ENCODE data around the gene TTBK2.

The TTBK2 gene

GRCh38 chr15:42741710-42742109 is 178.9 kb downstream of the TTBK2 start:
- no peak overlapping the region for H3K4me3 ChIP-seq (ENCODE audit: low read length in 2 of 2)
- H3K36me3 ChIP-seq (ENCODE audit: control insufficient read depth in 2 of 2, insufficient read depth in 2 of 2, low read length in 2 of 2), result peaks cover 7 to 9% of the 10 kb centered on the region in 2 donors
- H3K9me3 ChIP-seq (ENCODE audit: control insufficient read depth in 2 of 2, low read length in 2 of 2), result no peaks in the 10 kb centered on the region
- H3K4me1 ChIP-seq (ENCODE audit: control insufficient read depth in 2 of 2, insufficient read depth in 2 of 2, low read length in 2 of 2), result peaks cover 2 to 6% of the 10 kb centered on the region in 2 donors
- no peak overlapping the region for H3K27ac ChIP-seq (ENCODE audit: low read depth in 2 of 2, low read length in 2 of 2)
- no peaks in the 10 kb centered on the region for H3K27me3 ChIP-seq (ENCODE audit: control insufficient read depth in 2 of 2, insufficient read depth in 2 of 2, low read length in 2 of 2)
- H3K9ac ChIP-seq (ENCODE audit: low read depth in 1 of 2, low read length in 2 of 2), result no peak overlapping the region

DNA sequence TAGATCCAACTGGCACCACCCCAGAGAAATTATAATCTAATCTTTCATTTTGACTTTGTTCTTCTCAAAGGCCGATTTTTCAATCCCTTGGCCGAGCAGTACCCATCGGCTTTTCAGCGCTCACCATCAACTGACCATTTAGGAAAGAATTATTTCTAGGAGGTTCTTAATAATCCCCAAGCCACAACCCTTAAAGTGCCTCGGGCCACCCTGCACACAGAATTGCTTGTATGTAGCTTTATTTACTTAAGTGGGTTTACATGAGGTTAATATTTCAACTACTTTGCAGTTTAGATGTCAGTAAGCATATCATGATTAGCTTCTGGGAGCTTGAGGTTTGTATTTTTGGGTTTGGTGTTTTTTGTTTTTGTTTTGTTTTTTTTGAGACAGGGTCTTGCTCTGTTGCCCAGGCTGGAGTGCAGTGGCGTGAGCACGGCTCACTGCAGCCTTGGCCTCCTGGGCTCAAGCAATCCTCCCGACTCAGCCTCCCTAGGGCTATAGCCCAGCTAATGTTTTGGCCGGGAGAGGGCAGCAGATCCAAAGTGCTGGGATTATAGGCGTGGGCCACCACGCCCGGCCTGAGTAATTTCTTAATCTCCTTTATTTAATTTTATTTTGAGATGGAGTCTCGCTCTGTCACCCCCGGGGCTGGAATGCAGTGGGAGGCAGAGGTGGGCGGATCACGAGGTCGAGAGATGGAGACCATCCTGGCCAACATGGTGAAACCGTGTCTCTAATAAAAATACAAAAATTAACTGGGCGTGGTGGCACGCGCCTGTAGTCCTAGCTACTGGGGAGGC is 182.8 kb downstream of the TTBK2 start:
- Histone ChIP-seq H3K9ac (ENCODE audit: low read depth in 1 of 2, low read length in 2 of 2) (peak overlapping the region; percentile 89 to 92), H3K27ac (ENCODE audit: low read depth in 2 of 2, low read length in 2 of 2) (peak overlapping the region; percentile 86 to 89), H3K4me3 (ENCODE audit: low read length in 2 of 2) (peak overlapping the region; percentile 78 to 96), H3K36me3 (ENCODE audit: control insufficient read depth in 2 of 2, insufficient read depth in 2 of 2, low read length in 2 of 2) (peaks cover 13 to 14% of the 10 kb centered on the region in 2 donors), H3K4me1 (ENCODE audit: control insufficient read depth in 2 of 2, insufficient read depth in 2 of 2, low read length in 2 of 2) (peaks cover 7 to 15% of the 10 kb centered on the region in 2 donors), H3K9me3 (ENCODE audit: control insufficient read depth in 2 of 2, low read length in 2 of 2) (no peaks in the 10 kb centered on the region), H3K27me3 (ENCODE audit: control insufficient read depth in 2 of 2, insufficient read depth in 2 of 2, low read length in 2 of 2) (no peaks in the 10 kb centered on the region)

- H3K27me3 ChIP-seq (ENCODE audit: control insufficient read depth in 2 of 2, insufficient read depth in 2 of 2, low read length in 2 of 2), result no peaks in the 10 kb centered on the region
- peak within 1 kb of the TSS; percentile 86 to 89 for H3K27ac ChIP-seq (ENCODE audit: low read depth in 2 of 2, low read length in 2 of 2)
- peak within 1 kb of the TSS; percentile 82 to 96 for H3K4me3 ChIP-seq (ENCODE audit: low read length in 2 of 2)
- H3K9ac ChIP-seq (ENCODE audit: low read depth in 1 of 2, low read length in 2 of 2), result peak within 1 kb of the TSS; percentile 89 to 92
- peaks cover 20 to 22% of the 10 kb centered on the region in 2 donors for H3K36me3 ChIP-seq (ENCODE audit: control insufficient read depth in 2 of 2, insufficient read depth in 2 of 2, low read length in 2 of 2)
- H3K9me3 ChIP-seq (ENCODE audit: control insufficient read depth in 2 of 2, low read length in 2 of 2), result no peaks in the 10 kb centered on the region
- H3K4me1 ChIP-seq (ENCODE audit: control insufficient read depth in 2 of 2, insufficient read depth in 2 of 2, low read length in 2 of 2), result peaks cover 7 to 15% of the 10 kb centered on the region in 2 donors
These were observed 183.6 kb downstream of the TTBK2 start, which contains the start of gene CDAN1 for GRCh38 chr15:42736793-42737528. Gene CDAN1 (minus strand): TSS chr15:42737128. CDS start chr15:42737102, 26 bp downstream.

DNA sequence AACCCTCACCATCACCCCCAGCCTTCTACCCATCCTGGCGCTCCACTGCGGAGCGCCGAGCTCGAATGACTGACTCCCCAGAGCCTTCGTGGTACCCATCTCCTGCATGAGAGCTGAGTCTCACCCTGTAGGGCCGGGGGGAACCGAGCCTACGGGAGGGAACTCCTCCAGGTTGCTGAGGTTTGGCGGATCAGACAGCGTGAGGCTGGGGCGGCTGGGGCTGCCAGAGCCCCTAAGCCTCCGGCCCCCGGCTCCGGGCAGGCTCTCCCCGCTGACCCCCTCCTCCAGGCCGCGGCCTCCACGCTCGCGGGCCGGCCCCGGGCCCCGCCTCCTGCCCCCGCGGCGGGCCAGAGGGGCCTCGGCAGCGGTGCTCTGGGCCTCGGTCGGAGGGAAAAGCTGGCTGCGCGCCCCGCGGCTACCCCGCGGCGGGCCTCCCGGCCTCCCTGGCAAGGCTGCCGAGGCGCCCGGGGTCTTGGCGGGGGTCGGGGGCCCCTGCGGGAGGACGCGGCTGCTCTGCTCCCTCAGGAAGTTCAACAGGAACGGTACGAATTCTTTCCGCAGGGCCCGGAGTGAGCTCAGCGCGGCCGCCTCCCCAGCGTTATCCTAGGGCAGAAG is 184.3 kb downstream of the TTBK2 start:
- Histone ChIP-seq H3K9ac (ENCODE audit: low read depth in 1 of 2, low read length in 2 of 2) (peak overlapping the region; percentile 78 to 92), H3K4me1 (ENCODE audit: control insufficient read depth in 2 of 2, insufficient read depth in 2 of 2, low read length in 2 of 2) (peaks cover 7 to 15% of the 10 kb centered on the region in 2 donors), H3K9me3 (ENCODE audit: control insufficient read depth in 2 of 2, low read length in 2 of 2) (no peaks in the 10 kb centered on the region), H3K27ac (ENCODE audit: low read depth in 2 of 2, low read length in 2 of 2) (peak overlapping the region; percentile 74 to 89), H3K4me3 (ENCODE audit: low read length in 2 of 2) (peak overlapping the region; percentile 82 to 96), H3K27me3 (ENCODE audit: control insufficient read depth in 2 of 2, insufficient read depth in 2 of 2, low read length in 2 of 2) (no peaks in the 10 kb centered on the region), H3K36me3 (ENCODE audit: control insufficient read depth in 2 of 2, insufficient read depth in 2 of 2, low read length in 2 of 2) (peaks cover 27 to 29% of the 10 kb centered on the region in 2 donors)

- no peak overlapping the region for H3K27ac ChIP-seq (ENCODE audit: low read depth in 2 of 2, low read length in 2 of 2)
- peak overlapping the region in 1 of 2 donors; percentile 92 for H3K9ac ChIP-seq (ENCODE audit: low read depth in 1 of 2, low read length in 2 of 2)
- no peaks in the 10 kb centered on the region for H3K27me3 ChIP-seq (ENCODE audit: control insufficient read depth in 2 of 2, insufficient read depth in 2 of 2, low read length in 2 of 2)
- no peaks in the 10 kb centered on the region for H3K9me3 ChIP-seq (ENCODE audit: control insufficient read depth in 2 of 2, low read length in 2 of 2)
- H3K4me1 ChIP-seq (ENCODE audit: control insufficient read depth in 2 of 2, insufficient read depth in 2 of 2, low read length in 2 of 2), result peaks cover 7 to 15% of the 10 kb centered on the region in 2 donors
- H3K4me3 ChIP-seq (ENCODE audit: low read length in 2 of 2), result peak overlapping the region; percentile 82 to 96
- H3K36me3 ChIP-seq (ENCODE audit: control insufficient read depth in 2 of 2, insufficient read depth in 2 of 2, low read length in 2 of 2), result peaks cover 34 to 36% of the 10 kb centered on the region in 2 donors
These were observed 185.0 kb downstream of the TTBK2 start for GRCh38 chr15:42735382-42736165.

DNA sequence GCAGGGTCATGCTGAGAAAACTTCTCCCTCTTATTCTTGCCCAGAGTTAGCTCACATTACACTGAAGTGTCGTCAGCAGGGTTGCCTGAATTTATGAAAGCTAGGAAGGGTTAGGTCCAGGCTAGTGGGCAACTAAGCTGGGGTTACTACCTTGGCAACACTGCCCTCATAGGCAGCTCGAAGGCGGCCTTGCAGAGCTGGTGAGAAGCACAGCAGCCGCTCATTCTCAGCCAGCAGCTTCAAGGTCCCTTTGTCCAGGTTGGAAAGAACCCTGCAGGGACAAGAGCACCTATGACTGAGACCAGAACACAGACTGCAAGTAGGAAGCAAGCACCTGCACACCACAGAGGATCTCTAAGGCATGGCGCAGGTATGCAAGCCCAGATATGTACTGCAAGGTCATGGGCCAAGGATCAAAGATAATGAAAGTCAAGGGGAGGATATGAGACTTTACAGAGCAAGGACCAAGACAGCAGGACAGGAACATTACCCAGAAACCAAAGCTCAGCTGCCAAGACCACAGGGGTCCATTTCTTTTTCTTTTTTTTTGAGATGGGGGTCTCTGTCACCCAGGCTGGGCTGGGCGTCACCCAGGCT is 186.4 kb downstream of the TTBK2 start:
- Histone ChIP-seq H3K9ac (ENCODE audit: low read depth in 1 of 2, low read length in 2 of 2) (no peak overlapping the region), H3K9me3 (ENCODE audit: control insufficient read depth in 2 of 2, low read length in 2 of 2) (no peaks in the 10 kb centered on the region), H3K36me3 (ENCODE audit: control insufficient read depth in 2 of 2, insufficient read depth in 2 of 2, low read length in 2 of 2) (peaks cover 37 to 49% of the 10 kb centered on the region in 2 donors), H3K27me3 (ENCODE audit: control insufficient read depth in 2 of 2, insufficient read depth in 2 of 2, low read length in 2 of 2) (no peaks in the 10 kb centered on the region), H3K4me1 (ENCODE audit: control insufficient read depth in 2 of 2, insufficient read depth in 2 of 2, low read length in 2 of 2) (peaks cover 7 to 15% of the 10 kb centered on the region in 2 donors), H3K27ac (ENCODE audit: low read depth in 2 of 2, low read length in 2 of 2) (no peak overlapping the region), H3K4me3 (ENCODE audit: low read length in 2 of 2) (no peak overlapping the region)

DNA sequence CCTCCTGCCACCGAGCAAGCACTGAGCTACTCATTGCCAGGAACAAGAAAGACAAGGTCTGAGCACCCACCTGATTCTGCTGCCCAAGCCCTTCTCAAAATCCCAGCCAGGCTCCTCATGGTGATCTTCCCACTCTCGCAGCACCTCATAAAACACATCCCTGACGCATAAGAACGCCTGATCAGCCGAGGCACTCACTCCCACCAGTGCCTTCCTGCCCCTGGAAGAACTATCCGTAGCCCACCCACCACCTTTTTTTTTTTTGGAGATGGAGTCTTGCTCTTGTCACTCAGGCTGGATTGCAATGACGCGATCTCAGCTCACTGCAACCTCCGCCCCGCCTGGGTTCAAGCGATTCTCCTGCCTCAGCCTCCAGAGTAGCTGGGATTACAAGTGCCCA is 187.6 kb downstream of the TTBK2 start:
- Histone ChIP-seq H3K4me1 (ENCODE audit: control insufficient read depth in 2 of 2, insufficient read depth in 2 of 2, low read length in 2 of 2) (peaks cover 7 to 15% of the 10 kb centered on the region in 2 donors), H3K36me3 (ENCODE audit: control insufficient read depth in 2 of 2, insufficient read depth in 2 of 2, low read length in 2 of 2) (peaks cover 45 to 52% of the 10 kb centered on the region in 2 donors), H3K9ac (ENCODE audit: low read depth in 1 of 2, low read length in 2 of 2) (no peak overlapping the region), H3K4me3 (ENCODE audit: low read length in 2 of 2) (no peak overlapping the region), H3K27me3 (ENCODE audit: control insufficient read depth in 2 of 2, insufficient read depth in 2 of 2, low read length in 2 of 2) (no peaks in the 10 kb centered on the region), H3K27ac (ENCODE audit: low read depth in 2 of 2, low read length in 2 of 2) (no peak overlapping the region), H3K9me3 (ENCODE audit: control insufficient read depth in 2 of 2, low read length in 2 of 2) (no peaks in the 10 kb centered on the region)

DNA sequence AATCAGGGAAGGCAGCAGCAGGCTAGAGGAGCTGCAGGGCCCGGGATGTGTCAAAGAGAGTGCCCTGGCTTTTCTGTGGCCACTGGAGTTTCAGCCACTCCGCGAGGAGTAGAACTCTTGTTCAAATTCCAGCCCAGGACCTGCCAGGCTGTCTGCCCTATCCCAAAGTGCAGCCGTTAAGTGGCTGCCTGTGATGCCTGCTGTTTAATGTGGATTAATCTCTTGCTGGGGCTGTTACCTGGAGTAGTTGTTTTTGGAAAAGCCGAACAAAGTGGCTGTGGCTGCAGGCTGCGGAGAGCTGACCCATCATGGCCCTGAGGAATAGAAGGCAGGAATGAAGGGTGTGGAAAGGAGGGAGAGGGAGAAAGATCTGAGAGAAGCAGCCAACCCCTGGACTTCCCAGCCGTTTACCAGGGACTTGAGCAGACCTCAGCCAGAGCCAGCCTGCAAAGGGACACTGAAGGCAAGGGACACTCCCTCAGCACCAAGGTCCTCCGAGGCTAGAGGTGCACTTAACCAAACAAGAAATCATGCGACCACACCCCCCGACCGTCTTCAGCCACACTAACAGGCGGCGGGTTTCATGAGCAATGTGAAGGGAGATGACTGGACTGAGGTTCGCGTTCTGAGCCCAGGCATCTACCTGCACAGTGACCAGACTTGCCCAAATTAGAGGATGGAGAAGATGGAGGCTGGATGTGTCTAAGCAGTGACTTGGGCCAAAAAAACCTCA is 188.3 kb downstream of the TTBK2 start:
- H3K36me3 ChIP-seq (ENCODE audit: control insufficient read depth in 2 of 2, insufficient read depth in 2 of 2, low read length in 2 of 2), result peaks cover 51 to 59% of the 10 kb centered on the region in 2 donors
- no peaks in the 10 kb centered on the region for H3K27me3 ChIP-seq (ENCODE audit: control insufficient read depth in 2 of 2, insufficient read depth in 2 of 2, low read length in 2 of 2)
- H3K27ac ChIP-seq (ENCODE audit: low read depth in 2 of 2, low read length in 2 of 2), result no peak overlapping the region
- no peak overlapping the region for H3K9ac ChIP-seq (ENCODE audit: low read depth in 1 of 2, low read length in 2 of 2)
- H3K4me1 ChIP-seq (ENCODE audit: control insufficient read depth in 2 of 2, insufficient read depth in 2 of 2, low read length in 2 of 2), result peaks cover 7 to 11% of the 10 kb centered on the region in 2 donors
- H3K4me3 ChIP-seq (ENCODE audit: low read length in 2 of 2), result no peak overlapping the region
- H3K9me3 ChIP-seq (ENCODE audit: control insufficient read depth in 2 of 2, low read length in 2 of 2), result no peaks in the 10 kb centered on the region

DNA sequence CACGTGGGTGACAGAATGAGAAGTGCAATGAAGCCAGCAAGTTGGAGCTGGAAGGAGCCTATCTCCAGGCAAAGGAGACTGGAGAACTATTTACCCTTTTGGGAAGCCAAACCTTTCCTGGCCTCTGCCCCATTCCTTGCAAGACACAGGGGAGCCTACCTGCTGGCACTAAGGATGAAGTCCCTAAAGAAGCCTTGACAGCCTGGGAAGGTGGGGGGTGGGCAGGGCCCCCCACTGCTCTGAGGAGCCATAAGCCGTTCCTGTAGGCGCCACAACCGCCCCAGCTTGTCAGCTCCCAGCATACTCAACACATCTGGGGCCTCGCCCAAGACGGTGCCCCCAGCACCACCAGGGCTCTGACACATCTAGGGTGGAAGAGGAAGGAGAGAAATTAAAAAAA is 189.1 kb downstream of the TTBK2 start:
- no peaks in the 10 kb centered on the region for H3K27me3 ChIP-seq (ENCODE audit: control insufficient read depth in 2 of 2, insufficient read depth in 2 of 2, low read length in 2 of 2)
- no peak overlapping the region for H3K4me3 ChIP-seq (ENCODE audit: low read length in 2 of 2)
- no peak overlapping the region for H3K9ac ChIP-seq (ENCODE audit: low read depth in 1 of 2, low read length in 2 of 2)
- H3K9me3 ChIP-seq (ENCODE audit: control insufficient read depth in 2 of 2, low read length in 2 of 2), result no peaks in the 10 kb centered on the region
- H3K36me3 ChIP-seq (ENCODE audit: control insufficient read depth in 2 of 2, insufficient read depth in 2 of 2, low read length in 2 of 2), result peaks cover 57 to 66% of the 10 kb centered on the region in 2 donors
- H3K4me1 ChIP-seq (ENCODE audit: control insufficient read depth in 2 of 2, insufficient read depth in 2 of 2, low read length in 2 of 2), result peaks cover 6 to 8% of the 10 kb centered on the region in 2 donors
- no peak overlapping the region for H3K27ac ChIP-seq (ENCODE audit: low read depth in 2 of 2, low read length in 2 of 2)
